HG03108 (cell line): ENCODE results near the gene SUFU.
"Not testable (repeated sequence)": the region's sequence is repeated elsewhere in the genome, so short reads cannot be mapped to it uniquely, and the experiment has no call there.

Source experiments
- ATAC-seq: cut with Tn5 transposase; IDR thresholded peaks from one replicate; pipeline ENCODE4 v1.9.1; 2021; ENCODE audit warnings: moderate library complexity; ENCODE audit not compliant: unreplicated experiment

The SUFU gene

DNA sequence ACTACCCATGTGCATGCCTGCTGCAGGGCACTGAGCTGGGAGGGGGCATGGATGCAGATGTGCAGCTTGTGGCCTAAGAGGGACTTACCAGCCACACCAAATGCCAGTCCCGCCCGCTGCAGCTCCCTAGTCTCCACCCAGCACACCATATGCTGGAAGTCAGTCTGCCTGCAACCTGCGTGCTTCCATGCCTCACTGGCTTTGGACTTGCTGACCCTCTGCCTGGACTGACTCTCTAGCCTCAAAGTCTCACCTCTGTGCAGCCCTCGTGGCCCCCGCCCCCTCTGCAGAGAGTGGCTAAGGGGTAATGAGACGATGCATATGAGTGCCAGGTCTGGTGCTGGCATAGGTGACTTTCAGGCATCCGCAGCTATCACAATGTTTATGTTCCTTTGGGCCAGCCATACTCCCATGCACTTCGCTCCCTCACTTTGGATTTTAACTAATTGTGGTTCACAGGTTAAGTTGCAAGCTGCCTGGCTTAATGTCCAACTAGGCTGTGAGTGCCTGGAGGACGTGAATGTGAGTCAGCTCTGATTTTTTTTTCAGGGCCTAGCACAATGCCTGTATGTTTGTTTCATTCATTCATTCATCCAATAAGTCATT lies 162.2 kb downstream of the SUFU start:
- no peak for ATAC-seq

- ATAC-seq, result not testable (repeated sequence)
Observed at GRCh38 chr10:102667411-102667810, 163.6 kb downstream of the SUFU start.

DNA sequence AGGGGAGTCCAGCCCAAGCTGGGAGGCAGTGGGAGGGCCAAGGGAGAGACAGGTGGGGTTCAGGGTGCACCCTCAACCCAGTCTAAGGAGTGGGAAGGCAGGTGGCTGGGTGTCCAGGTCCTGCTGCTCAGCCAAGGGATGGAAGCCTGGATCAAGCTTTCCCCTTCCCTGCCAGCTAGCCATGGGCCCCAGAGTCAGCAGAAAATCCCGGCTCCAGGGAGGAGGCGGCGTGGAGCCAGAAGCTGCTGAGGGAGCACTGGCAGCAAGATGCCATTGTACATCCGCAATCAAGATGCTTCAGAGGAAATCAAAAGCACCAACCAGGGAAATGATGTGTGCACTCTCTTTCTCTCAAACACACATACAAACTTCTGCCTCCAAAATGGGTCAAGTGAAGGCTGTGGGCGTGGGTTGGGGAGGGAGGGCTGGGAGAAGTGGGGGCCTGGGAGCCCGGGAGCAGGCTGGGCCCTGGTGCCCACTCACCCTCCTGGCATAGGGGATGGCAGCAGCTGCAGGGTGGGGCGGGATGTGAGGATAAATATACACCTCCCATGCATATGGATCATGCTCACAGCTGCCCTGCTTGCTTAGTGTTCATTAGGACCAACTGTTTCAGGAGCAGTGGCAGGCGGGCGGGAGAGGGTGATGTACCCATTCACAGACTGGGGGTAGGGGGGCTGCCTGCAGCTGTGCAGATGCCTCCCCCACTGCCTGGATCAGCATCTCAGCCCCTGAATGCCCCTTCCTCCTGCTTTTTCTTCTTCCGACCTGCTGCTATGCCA lies 164.7 kb downstream of the SUFU start:
- ATAC-seq, result no peak

DNA sequence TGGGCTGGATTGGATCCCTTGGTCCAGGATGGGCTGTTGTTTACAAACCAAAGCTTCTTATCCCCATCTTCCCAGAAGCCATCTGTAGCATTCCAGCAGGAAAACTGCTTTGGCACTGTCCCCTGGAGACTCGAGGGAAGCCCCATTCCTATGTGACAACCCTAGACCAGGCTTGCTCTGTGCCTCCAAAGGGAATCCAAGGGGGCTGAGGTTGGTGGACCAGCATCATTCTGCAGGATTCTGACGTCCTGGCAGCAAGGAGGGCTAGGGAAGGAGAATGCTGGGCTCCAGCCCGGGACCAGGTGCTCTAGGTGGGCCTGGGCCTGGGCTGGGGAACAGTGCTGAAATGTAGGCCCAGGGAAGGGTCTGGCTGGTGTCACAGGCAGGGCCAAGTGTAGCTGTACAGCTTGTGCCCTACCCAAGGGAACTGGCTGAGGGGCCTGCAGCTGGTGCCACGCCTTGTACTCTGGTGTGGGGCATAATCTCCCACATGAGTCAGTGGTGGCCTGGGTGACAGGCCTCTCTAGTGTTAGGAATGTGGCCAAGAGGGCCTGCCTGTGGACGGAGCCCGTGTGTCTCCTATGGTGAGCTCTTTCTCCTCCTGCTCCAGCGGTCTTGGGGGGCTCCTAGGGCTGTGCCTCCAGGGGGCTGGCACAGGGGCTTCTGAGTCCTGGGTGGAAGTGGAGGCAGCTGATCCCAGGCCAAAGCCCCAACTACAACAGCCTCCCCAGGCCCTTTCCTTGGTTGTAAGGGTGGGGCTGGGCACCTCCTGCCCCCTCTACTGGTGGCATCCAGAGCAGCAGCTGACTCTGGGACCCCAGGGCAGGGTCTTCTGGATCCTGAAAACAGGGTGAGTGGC lies 165.7 kb downstream of the SUFU start:
- ATAC-seq, result no peak

GRCh38 chr10:102670065-102670670 lies 166.4 kb downstream of the SUFU start:
- ATAC-seq, result no peak

- ATAC-seq, result no peak
Observed at GRCh38 chr10:102670871-102671434, 167.2 kb downstream of the SUFU start.

GRCh38 chr10:102673236-102673818 lies 169.6 kb downstream of the SUFU start:
- no peak for ATAC-seq

GRCh38 chr10:102673819-102674511 lies 170.2 kb downstream of the SUFU start:
- ATAC-seq, result no peak

GRCh38 chr10:102674566-102674965 lies 170.8 kb downstream of the SUFU start:
- no peak for ATAC-seq

- ATAC-seq, result no peak
Observed at GRCh38 chr10:102675011-102675665, 171.4 kb downstream of the SUFU start.

GRCh38 chr10:102675666-102676533 lies 172.1 kb downstream of the SUFU start:
- ATAC-seq, result no peak

DNA sequence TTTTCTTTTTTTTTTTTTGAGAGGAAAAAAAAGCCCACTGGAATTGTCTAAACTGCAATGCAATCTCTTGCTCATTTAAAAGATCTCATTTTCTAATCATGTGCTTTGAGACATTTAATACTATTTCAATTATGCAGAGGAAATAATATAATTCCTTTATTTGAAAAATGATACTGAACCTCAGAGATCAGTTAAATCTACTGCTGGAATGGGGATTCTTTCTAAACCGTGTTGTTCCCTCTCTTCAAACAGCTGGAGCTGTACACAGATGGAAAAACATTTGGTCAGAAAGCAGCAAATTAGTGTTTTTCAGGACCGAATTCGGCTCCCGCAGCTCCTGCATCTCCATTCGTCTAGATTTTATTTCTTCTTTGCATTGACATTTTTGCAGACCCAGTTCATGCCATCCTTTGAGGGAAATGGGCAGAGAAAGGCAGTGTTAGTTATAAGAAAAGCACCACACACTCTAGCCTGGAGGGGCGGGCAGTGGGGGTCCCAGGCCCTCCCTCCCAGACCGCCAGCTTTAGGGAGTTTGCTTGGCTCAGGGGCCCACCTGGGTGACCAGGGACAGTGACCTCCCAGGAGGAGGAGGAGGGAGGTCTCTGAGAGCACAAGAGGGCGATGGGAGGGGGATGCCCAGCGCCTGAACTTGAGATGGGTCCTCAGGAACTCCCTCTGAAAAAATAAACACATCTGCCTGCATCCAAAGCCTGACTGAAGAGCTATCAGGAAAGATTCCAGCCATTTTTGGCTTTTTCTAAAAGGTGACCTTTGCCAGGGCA lies 173.0 kb downstream of the SUFU start:
- no peak for ATAC-seq

DNA sequence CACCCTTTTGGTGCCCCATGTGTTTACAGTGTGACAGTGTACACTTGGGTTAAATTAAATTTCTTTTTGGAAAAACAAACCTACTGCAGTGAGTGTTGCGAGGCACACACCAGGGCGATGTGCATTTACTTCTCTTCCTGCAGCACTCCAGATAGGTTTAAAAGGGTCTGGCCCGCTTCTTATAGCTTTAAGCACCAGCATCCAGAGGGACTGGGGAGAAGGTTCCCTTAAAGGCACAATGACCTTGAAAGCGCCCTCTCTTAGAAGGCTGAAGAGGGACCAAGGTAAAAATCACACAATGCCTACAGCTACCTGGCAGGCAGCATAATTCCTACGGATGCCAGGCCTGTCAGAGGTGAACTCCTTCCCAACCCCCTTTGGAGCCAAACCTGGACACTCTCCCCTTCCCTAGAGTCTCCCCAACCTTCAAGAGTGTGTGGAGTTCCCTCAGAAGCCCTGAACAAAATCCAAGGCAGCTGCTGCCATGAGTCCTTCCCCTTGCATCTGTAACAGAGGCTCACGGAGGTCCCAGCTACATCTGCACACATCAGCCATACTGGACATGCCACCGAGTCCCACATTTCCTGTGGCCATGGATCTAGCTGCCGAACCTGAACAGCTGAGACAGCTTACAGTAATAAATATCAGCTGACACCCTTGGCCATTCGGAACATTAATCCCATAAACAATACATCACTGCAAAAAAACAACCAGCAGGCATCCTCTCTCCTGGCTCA lies 173.7 kb downstream of the SUFU start:
- ATAC-seq, result no peak

DNA sequence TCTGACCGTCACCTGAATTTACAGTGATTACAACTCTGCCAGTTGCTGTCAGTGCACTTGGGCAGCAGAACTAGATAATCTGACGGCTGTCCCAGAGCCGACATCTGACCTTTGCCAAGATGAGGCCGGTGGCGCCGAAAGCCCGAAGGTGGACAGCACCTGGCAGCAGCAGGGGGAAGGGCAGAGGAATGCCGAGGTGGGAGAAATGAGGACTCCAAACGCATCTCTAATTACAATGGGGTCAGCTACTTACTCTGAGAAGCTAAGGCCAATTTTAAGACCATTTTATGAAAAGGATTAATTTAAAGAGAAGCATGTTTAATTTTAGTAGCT lies 174.3 kb downstream of the SUFU start:
- ATAC-seq, result no peak

DNA sequence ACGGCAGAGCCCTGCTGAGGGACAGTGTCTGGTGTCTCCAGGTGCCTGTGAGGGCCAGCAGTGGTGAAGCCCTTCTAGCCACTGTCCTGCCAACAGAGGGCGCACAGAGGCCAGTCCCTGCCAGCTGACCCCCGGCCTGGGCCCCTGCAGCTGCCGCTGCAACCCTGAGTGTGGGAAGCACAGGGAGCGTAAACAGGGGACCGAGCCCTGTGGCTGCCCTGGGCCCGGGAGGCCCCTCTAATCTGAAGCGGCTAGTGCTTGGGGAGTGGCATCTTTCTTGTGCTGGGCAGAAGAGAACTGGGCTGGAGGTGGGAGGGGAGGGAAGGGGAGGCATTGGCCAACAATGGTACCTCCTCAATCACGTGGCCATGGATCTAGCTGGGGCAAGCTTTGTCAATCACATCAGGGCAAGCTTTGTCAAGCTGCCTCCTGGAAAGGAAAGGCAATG lies 175.1 kb downstream of the SUFU start:
- ATAC-seq, result no peak

DNA sequence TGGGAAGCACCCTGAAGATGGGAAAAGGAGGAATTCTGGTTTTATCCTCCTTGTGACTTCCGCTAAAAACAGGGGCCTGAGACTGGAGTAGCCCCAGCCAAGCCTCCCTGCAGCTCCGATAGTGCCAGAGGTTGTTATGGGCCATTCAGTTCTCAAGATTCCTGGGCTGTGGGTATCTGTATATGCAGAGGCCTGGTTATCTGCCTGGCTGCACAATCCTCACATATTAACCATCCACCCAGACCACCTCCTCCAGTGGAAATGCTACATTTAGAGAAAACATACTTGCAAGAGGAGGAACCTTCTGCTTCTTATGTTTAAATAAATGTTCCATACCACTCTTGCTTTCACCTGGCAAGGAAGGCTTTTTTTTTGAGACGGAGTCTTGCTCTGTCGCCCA lies 175.8 kb downstream of the SUFU start:
- no peak for ATAC-seq

DNA sequence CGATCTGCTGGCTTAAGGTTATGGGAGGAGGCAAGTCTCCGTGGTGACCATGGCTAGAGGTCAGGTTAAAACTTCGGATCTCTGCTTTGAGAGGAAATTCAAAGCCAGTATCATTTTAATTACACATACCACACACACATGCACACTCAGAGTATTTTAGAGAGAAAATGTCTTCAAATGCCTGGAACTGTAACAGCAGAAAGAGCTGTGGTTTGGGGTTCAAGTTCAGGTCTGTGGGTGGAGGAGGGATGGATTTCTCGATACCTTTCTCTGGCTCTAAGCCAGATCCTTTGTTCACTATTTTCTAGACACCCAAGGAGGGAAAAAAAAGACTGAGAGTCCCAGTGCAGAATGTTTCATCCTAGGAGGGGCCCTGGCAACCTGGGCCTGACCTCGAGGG lies 177.9 kb downstream of the SUFU start:
- no peak for ATAC-seq
